ENCODE results near the gene IFIH1.

Gene IFIH1

DNA sequence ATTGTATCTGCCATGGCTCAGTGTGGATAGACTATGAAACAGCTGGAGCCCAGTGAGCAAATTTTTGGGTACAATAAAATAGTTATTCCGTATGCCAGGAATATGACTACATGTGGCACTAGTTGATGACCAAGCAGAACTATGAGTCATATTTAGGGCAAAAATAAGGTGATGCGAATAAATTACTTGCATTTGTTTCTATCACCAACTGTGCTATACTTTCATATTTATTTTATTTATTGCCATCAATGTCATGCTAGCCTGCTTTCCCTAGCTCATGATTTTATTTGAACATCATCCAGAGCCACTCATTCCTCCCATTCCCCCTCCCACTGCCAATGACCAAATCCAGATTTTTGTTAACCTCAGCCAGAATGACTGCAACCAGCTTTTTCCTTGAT is 61.9 kb downstream of the IFIH1 start:
- DNase-seq, result peak; percentile 28

DNA sequence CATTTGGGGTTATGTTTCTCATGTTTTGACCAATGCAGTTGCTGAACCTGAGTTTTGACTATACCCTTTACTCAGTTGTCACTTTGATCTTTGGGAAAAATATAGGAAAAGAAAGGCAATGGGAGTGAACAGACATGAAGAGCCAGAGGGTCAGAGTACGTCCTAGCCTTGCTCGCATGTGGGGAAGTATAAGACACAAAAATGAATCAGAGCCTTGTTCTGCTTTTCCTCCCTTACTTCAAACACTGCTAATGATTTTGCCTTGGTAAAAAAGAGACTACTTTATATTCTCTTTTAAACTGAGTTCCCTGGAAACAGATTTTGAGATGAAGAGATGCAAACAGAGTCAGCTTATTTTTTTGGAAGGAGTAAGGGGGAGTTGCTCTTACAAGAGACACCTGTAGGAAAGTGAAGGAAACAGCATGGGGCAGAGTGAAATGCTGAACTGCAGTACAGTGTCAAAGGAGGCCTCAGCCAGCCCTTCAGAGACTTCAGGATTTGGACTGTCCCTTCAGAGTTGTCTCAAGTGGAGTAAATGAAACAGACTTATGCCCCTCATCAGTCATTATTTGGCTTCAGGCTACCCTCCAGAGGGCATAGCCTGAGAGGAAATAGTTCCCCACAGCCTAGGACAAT is 64.1 kb downstream of the IFIH1 start:
- DNase-seq, result no peak

DNA sequence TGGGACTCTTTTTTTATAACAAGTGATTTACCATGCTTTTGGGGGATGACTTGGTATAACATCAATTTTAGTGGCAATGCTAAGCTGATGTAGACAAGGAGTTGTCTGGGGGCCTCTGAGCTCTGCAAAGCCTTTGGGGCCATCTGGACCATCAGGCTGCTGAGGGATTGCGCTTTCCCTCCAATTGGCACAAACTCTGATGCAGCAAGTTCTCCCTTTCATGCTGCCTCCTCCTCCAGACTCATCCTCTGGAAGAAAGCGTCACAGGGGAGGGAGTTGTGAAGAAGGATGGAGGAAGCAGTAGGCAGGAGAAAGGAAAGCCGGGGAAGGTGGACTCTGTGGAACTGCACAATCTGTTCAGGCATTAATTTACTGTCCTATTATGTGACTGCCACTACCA is 65.0 kb downstream of the IFIH1 start:
- no peak for DNase-seq

DNA sequence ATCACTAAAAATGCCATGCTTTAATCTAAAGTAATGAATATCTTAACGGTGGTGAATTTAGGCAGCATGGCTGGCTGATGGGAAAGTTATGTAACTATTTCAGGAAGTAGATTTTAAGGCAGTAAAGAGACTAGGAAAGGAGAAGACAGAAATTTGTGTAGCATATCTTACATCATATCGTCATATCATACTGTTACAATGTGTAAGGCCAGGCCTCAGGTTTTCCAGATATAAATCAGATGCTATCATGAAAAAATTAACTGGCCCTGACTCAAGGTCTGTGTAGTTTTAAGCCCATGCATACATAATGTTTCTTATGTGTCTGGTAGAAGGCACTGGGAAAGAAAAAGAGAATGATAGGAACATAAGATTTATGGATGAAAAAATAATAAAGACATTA is 66.3 kb downstream of the IFIH1 start:
- no peak for DNase-seq

DNA sequence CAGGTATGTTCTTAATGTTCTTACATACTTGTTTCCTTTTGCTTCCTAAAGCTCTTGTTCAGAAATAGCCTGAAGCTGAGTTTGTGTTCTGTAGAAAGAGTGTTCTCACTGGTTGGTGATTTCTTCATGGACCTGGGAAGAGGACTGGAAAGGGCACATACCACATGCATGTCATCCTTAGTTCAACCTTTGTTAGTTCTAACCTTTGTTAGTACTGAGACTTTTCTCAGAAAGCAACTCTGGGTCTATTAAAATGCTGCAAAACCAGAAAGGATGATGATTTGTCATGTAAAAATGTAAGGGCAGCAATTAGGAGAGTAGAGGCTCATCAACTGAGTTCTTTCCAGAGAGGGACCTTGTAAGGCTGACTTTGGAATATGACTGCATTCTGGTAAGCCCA is 72.7 kb downstream of the IFIH1 start:
- no peak for DNase-seq

DNA sequence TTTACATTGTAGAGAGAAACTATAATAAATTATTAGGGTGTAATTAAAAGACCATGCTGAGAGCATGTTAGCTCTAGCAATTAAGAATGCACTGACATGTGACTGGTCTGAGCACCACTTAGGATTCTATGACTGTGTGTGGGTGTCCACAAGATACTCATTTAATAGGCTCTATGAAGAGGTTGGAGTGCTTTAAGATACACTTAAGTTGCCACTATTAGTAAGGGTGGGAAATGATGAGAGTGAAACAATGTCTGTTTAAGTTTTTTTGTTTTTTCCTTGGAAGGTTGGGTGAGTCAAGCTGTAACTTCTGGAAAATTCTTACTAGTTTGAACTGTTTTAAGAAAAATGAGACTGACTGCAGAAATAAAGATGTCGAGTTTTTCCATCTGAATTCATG is 73.4 kb downstream of the IFIH1 start:
- DNase-seq, result no peak

DNA sequence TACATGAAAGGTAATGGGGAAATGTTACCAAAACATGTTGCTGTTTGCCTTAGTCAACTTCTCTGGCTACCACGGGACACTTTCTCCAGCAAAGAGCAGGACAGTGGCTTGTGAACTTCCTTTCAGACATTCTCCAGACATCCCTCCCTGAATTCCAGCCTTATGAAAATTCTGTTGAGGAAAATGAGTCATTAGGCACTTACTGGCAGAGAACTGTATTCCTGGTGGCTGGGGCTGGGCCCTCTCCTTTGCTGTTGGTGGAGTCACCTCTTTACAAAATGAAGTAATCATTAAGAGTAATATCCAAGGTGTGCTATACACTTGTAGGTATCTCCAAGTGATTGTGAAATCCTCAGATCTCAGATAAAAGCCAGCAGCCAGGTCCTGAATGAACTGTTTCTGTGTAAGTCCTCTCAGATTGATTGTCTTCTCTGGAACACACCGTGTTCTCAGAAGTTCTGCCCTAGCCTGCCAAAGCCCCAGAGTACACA is 73.9 kb downstream of the IFIH1 start:
- peak; percentile 34 for DNase-seq

DNA sequence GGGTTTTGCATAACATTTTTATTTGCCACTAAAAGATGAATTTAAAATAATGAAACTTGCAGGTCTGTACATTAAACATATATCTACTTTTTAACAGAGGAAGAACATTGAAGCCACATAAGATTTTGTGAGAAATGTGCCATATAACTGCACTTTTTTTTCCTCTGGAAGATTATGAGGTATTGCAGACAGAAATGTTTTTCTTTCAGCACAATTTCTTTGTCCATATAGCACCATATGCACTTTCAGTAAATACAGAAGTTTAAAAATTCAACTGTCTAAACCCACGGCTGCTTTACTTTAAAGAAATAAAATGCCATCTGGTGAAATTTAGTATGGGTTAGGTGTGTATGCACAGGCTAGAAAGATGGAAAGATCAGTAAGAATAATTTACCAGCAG is 74.8 kb downstream of the IFIH1 start:
- no peak for DNase-seq

DNA sequence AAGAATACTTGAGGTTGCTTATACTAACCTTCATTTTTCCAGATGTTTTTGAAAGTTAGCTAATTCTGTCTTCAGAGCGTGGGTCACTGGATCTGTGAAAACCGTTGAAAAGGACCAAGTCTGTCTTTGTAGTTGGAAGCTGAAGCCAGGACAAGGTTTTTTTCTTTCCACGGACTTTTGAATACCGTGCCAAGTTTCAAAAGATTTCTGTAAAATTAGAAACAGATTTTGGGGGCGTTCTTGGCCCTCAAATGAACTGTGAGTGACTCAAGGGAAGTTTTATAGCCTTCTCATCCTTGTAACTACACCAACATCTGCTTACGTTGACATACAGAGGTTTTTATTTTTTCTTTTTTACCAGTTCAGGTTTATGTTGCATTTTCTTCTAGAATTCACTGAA is 75.2 kb downstream of the IFIH1 start, which contains the start of gene FAP:
FAP (minus strand) TSS at position 152 of the 400 bp plus-strand sequence; CDS start at position 34, 118 bp downstream.
- peak; percentile 78 for DNase-seq

DNA sequence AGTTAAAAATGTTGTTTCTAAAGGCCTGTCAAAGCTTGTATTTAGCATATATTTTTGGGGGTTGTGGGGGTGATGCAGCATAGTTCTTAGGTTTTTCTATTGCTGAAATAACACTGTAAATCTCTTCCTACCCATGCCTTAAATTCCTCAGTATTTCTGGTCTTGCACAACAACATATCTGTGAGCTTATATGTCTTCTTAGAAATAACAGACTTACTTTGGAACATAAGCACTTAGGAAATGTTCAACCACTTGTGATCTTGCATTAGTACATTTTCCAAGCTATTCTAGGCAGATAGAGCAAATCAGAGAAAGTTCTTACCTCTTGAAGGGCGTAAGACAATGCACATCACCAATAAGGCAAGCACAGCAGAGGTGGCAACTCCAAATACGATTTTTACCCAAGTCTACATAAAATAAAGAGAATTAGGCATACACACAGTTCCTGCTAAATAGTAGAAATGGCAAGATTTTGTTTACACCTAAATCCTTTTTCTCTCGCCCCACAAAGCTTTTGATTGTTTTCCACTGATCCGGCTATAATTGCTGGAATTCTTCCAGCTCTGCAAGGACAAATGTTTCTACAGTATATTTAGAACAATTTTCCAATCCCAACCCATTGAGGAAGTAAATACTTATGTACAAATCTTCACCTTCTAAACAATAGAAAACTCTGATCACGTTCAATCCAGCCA is 75.8 kb downstream of the IFIH1 start:
- no peak for DNase-seq

DNA sequence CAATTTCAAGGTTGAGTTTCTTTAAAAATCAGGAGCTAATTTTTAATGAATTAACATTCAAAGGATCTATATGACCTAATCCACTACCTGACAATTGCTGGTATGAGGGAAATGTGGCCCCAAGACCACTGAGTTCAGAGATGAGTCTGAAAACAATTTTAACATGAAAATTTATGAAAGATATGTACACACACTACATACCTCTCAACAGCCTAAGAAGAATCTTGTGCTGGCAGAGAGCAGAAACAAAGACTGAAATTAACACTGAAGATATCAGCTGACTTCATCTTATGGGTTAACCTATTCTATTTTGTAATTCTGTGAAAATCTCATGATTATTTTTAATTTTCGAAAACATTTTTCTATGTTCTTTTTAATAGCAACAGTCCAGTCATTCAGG is 76.9 kb downstream of the IFIH1 start:
- no peak for DNase-seq

DNA sequence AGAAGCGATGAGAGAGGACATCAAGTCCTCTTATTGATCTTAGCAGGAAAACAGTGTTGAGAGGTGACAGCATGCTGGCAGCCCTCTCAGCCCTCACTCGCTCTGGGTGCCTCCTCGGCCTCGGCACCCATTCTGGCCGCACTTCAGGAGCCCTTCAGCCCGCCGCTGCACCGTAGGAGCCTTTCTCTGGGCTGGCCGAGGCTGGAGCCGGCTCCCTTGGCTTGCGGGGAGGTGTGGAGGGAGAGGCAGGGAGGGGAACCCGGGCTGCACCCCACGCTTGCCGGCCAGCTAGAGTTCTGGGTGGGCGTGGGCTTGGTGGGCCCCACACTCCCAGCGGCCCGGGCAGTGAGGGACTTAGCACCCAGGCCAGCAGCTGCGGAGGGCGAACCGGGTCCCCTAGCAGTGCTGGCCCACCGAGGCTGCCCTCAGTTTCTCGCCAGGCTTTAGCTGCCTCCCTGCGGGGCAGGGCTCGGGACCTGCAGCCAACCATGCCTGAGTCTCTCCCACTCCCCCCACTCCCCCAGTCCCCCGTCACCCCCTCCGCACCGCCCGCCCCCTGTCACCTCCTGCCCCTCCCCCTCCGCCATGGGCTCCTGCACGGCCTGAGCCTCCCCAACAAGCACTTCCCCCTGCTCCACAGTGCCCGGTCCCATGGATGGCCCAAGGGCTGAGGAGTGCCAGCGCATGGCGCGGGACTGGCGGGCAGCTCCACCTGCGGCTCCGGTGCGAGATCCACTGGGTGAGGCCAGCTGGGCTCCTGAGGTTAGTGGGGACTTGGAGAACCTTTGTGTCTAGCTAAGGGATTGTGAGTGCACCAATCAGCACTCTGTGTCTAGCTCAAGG is 83.6 kb downstream of the IFIH1 start:
- DNase-seq, result no peak

DNA sequence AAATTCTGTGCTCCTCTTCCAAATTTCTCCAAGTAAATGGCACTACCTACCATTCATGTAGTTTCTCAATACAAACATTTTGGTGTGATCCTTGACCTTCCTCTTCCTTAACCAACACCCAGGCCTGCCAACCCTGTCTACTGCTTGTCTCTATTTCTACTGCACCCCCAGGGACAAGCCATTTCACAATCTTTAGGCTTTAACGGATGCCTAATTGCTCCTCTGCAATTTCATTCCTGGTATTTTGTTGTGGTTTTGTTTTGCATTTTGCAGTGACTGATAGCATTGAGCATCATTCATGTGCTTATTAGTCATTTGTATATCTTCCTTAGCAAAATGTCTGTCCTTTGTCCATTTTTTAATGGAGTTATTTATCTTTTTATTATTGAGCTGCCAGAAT is 85.3 kb downstream of the IFIH1 start:
- no peak for DNase-seq

DNA sequence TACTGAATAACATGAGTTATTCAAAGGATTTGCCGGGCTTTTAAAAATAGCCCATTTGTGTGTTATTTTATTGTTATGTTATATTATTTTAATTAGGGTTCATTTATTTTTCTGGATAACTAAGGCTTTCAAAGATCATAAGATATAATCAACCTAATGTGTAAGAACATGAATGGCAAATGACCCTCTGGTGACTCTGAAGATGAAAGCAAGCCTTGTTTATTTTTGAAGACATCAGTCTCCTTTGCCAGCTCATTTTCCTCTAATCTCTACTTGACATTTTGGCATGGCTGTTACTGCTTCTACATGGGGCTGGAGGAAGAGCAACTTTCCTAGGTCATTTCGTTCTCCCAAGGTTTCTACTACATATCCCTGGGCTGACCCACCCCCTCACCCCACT is 85.8 kb downstream of the IFIH1 start:
- DNase-seq, result no peak

DNA sequence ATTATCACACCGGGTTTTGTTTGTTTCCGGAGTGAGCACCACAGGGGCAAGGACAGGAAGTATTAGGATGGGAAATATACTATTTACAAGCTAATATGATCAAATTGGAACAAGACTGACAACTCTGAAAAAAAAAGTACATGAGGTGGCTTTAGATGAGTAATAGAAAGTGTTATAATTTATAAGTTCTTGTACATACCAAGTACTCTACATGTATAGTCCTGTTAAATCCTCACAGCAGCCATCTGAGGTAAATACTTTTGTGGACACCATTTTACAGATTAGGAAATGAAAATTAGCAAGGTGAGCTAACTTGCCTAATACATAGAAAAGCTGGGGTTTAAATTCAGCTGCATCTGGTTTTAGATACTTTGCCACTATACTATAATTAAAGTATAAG is 86.5 kb downstream of the IFIH1 start:
- DNase-seq, result no peak

DNA sequence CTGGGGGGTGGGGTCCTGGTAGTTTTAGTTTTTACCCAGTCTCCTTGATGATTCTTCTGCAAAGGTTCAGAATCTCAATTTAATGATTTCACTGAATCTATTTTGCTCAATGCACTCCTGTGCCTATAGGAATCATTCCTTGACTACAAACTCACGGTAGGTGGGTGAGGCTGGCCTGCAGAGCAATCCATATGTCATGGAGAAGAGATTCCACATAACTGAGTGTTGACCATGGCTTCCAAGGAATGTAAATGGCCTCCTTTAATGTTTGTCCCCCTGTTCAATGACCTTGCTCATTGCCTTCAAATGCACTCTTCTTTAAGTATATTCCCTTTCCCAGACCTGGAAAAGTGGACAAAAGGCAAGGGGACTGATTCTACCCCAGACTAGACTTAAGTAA is 87.7 kb downstream of the IFIH1 start:
- no peak for DNase-seq

DNA sequence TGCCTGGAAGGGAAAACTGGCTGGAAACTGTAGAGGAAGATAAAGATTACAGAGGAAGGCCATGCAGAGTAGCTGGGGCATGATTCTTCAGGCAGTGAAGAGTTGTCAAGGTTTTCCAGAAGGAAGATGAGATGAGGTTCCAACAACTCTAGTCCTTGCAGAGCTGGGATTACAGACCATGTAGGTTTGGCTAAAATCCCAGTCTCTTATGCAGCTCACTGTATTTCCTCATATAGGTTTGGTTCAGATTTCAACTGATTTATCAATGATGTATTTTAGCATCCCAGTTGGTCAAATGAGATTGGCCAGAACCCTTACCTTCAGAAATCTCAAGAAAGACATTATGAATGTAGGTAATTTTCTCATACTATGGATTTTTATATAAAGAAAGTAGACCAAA is 91.6 kb downstream of the IFIH1 start:
- no peak for DNase-seq

DNA sequence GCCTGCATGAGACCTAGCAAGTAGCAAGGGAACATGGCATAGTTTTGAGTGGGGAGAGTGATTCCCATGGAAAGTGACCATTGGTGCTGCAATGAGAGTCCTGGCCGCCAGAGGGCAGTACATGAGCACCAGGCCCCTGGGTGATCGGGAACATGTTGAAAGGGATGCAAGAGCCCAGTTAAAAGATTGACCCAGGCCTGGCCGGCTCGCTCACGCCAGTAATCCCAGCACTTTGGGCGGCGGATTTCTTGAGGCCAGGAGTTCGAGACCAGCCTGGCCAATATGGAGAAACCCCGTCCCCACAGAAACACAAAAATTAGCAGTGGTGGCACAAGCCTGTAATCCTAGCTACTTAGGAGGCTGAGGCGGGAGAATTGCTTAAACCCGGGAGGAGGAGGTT is 97.4 kb downstream of the IFIH1 start:
- peak; percentile 66 for DNase-seq

DNA sequence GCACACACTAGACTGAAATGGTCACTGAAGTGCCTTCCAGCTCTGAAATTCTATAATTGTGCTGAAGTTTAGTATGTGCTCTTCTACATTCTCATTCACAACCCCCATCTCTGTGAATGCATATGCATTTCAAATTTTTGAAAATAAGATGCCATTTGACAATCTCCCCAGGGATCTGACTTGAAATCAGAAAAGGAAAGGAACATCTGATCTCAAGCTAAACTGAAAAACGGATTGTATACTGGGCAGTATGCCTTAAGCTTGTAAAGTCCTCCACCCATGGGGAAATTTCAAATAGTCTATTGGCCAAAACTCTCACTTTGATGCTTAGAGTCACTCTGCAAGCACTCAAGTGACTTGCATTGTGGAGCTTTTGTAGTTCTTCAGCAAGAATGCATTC is 98.1 kb downstream of the IFIH1 start:
- no peak for DNase-seq

DNA sequence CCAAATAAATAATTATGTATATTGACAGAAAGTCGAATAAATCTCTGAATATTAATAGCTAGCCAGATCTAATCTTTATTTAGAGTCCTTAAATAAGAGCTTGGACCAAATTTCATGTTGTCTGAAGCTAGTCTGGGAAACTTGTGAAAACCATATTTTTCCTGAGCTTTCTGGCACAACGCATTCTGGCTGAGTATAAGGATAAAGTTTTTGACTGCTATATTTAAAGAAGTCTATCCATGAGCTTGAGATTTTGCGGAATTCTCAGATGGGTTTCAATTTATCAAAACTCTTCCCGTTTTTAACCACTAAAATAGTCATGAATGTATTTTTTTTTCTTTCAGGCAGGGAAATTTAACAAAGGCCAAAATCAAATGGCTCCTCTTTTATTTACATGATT is 99.1 kb downstream of the IFIH1 start:
- peak; percentile 40 for DNase-seq

DNA sequence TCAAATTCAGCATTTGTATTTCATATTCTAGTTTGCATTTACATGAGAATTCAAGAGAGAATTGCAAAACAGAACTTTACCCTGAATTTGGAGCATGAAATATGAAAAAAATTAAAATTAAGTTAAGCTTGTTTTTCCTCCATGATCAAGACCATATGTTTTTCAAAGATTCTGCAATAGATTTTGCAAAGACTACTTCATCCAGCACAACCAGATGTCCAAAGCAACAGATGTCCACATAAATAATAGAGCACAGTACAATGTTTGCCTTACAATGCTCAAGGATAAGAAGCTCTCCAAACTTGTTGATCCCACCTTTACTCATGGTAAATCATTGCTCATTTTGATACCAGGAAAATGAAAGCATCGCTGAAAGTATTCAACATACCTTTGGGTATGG is 100.9 kb downstream of the IFIH1 start:
- DNase-seq, result no peak

All from femur (tissue), 1 donor.